Tongue (tissue), 2 donors: ENCODE results near the gene NTHL1. TPM values are rescaled to one million over a fixed set of nuclear protein-coding genes. Genes with fewer than 3 reads are reported as not detected.
A peak's percentile ranks its signal among the peaks of the same experiment; 100 is the strongest.

Experiments used
- DNase-seq: peaks from one replicate; pipeline ENCODE4 v3.0.0-alpha.2; 2015
- total RNA-seq: library from RNA; depleted of rRNA; stranded (reverse); fragments of >200 nt; gene quantifications from one replicate; pipeline ENCODE4 v1.2.3, GENCODE V29; 2014

NTHL1 gene
- total RNA-seq = 28.7 TPM

- DNase-seq = peak; percentile 98
These were observed at the start of gene NTHL1, which contains the start of gene TSC2 for GRCh38 chr16:2047330-2048115. Gene NTHL1, minus strand, starts transcription at chr16:2047834. Its CDS starts 11 bp downstream, at chr16:2047823. Gene TSC2, plus strand, starts transcription at chr16:2047985. Its CDS starts 631 bp downstream, at chr16:2048616.

GRCh38 chr16:2096853-2097595 lies 49.4 kb upstream of the NTHL1 start:
- DNase-seq = no peak

- DNase-seq = no peak
These were observed 48.4 kb upstream of the NTHL1 start for GRCh38 chr16:2095918-2096582.

GRCh38 chr16:2095315-2095853 lies 47.8 kb upstream of the NTHL1 start:
- DNase-seq = no peak

GRCh38 chr16:2093793-2094192 lies 46.2 kb upstream of the NTHL1 start:
- DNase-seq = no peak

- no peak for DNase-seq
These were observed 45.2 kb upstream of the NTHL1 start for GRCh38 chr16:2092866-2093265.

GRCh38 chr16:2092256-2092620 lies 44.6 kb upstream of the NTHL1 start:
- no peak for DNase-seq

GRCh38 chr16:2091547-2092255 lies 44.1 kb upstream of the NTHL1 start:
- peak; percentile 78 for DNase-seq

- peak; percentile 92 for DNase-seq
These were observed 43.3 kb upstream of the NTHL1 start for GRCh38 chr16:2090777-2091546.

GRCh38 chr16:2090481-2090776 lies 42.8 kb upstream of the NTHL1 start:
- DNase-seq = no peak

GRCh38 chr16:2089706-2090480 lies 42.3 kb upstream of the NTHL1 start:
- DNase-seq = no peak

- no peak for DNase-seq
These were observed 41.2 kb upstream of the NTHL1 start for GRCh38 chr16:2088759-2089358.

- no peak for DNase-seq
These were observed 40.4 kb upstream of the NTHL1 start for GRCh38 chr16:2087748-2088631.

GRCh38 chr16:2086812-2087747 lies 39.4 kb upstream of the NTHL1 start:
- no peak for DNase-seq

GRCh38 chr16:2086106-2086742 lies 38.6 kb upstream of the NTHL1 start:
- no peak for DNase-seq

- no peak for DNase-seq
These were observed 38.0 kb upstream of the NTHL1 start for GRCh38 chr16:2085669-2086068.

GRCh38 chr16:2084895-2085625 lies 37.4 kb upstream of the NTHL1 start:
- peak; percentile 42 for DNase-seq
